Type B pancreatic cell (in vitro differentiated cells): ENCODE data around the gene NFIX. TPM values are rescaled to one million over a fixed set of nuclear protein-coding genes. Genes with fewer than 3 reads are reported as not detected.

Experiments
- DNase-seq: peaks from one replicate; pipeline ENCODE4 v3.0.0; 2021; ENCODE audit warnings: mixed read lengths; ENCODE audit not compliant: unreplicated experiment; ENCODE audit errors: extremely low spot score
- H3K27ac Mint-ChIP-seq: 2 replicates; pipeline ENCODE4 v1.8.0; 2021; ENCODE audit warnings: mild to moderate bottlenecking, mixed read lengths
- H3K27me3 Mint-ChIP-seq: 2 replicates; pipeline ENCODE4 v1.8.0; 2021; ENCODE audit warnings: mixed read lengths
- H3K36me3 Mint-ChIP-seq: 2 replicates; pipeline ENCODE4 v1.8.0; 2021; ENCODE audit warnings: mixed read lengths
- H3K4me1 Mint-ChIP-seq: one replicate; pipeline ENCODE4 v1.8.0; 2021; ENCODE audit warnings: mixed read lengths; ENCODE audit not compliant: unreplicated experiment
- H3K4me3 Mint-ChIP-seq: 2 replicates; pipeline ENCODE4 v1.8.0; 2021; ENCODE audit warnings: mild to moderate bottlenecking, mixed read lengths
- H3K9me3 Mint-ChIP-seq: 2 replicates; pipeline ENCODE4 v1.8.0; 2021; ENCODE audit warnings: mixed read lengths
- total RNA-seq: library from RNA; stranded (reverse); gene quantifications from 2 replicates; pipeline ENCODE4 v1.2.1, GENCODE V29; 2021; ENCODE audit warnings: low replicate concordance
- TF ChIP-seq, protein P1 (sequence below): fragments of 200-600 bp; sonication (generic); conservative IDR thresholded peaks from 2 replicates; pipeline ENCODE4 v1.5.0; 2021; ENCODE audit warnings: antibody characterized with exemption, mild to moderate bottlenecking

The NFIX gene
- total RNA-seq, 1 donor from 2014 or later = 12.4 TPM

DNA sequence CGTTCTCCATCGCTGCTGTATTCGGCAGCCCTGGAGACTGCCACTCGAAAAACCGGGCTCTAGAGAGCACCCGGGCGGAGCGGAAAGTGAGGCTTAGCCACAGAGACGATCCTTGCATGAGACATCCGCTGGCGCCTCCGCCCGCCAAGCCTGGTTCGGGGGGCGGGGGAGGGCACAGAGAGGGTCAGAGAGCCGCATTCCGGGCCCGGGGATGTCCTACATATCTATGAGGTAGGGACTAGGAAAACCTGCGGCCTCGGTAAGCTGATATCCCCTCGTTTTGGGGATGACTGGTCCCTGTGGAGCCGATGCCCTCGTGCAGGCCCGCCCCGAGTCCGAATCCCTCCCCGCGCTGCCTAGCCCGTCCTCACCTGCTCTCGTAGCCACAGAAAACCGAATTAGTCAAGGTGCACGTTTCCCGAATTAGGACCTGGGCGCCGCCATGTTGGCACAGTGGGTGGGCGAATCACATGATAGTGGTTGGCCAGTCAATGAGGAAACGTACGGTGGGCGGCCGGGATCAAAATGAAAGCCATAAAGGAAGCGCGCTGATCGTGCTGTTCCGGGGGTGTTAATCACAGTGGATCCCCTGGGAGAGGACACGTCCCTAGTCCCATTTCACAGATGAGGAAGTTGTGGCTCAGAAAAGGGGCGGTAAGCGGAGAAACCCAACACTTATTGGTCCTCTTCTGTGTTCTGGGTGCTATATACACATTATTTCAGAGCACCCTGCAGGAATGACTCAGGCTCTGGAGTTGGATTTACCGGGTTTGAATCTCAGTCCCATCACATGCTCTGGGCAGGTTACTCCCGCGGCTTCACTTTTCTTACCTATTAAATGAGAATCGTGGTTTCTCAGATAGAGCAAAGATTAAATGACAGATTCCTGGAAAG lies 121.3 kb downstream of the NFIX start, which contains the start of gene TRMT1:
Gene TRMT1 (minus strand): TSS at position 459 of the 894 bp plus-strand sequence. CDS start 341 bp downstream, at position 118.
- Mint-ChIP-seq H3K9me3 (no peaks in the 10 kb centered on the region), H3K4me1 (peaks cover 28% of the 10 kb centered on the region), H3K27ac (peak within 1 kb of the TSS; percentile 92), H3K27me3 (no peaks in the 10 kb centered on the region), H3K4me3 (peak within 1 kb of the TSS; percentile 98), H3K36me3 (no peaks in the 10 kb centered on the region)
- TF ChIP-seq, protein P1, sequence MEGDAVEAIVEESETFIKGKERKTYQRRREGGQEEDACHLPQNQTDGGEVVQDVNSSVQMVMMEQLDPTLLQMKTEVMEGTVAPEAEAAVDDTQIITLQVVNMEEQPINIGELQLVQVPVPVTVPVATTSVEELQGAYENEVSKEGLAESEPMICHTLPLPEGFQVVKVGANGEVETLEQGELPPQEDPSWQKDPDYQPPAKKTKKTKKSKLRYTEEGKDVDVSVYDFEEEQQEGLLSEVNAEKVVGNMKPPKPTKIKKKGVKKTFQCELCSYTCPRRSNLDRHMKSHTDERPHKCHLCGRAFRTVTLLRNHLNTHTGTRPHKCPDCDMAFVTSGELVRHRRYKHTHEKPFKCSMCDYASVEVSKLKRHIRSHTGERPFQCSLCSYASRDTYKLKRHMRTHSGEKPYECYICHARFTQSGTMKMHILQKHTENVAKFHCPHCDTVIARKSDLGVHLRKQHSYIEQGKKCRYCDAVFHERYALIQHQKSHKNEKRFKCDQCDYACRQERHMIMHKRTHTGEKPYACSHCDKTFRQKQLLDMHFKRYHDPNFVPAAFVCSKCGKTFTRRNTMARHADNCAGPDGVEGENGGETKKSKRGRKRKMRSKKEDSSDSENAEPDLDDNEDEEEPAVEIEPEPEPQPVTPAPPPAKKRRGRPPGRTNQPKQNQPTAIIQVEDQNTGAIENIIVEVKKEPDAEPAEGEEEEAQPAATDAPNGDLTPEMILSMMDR = no peak
- peak; percentile 92 for DNase-seq

DNA sequence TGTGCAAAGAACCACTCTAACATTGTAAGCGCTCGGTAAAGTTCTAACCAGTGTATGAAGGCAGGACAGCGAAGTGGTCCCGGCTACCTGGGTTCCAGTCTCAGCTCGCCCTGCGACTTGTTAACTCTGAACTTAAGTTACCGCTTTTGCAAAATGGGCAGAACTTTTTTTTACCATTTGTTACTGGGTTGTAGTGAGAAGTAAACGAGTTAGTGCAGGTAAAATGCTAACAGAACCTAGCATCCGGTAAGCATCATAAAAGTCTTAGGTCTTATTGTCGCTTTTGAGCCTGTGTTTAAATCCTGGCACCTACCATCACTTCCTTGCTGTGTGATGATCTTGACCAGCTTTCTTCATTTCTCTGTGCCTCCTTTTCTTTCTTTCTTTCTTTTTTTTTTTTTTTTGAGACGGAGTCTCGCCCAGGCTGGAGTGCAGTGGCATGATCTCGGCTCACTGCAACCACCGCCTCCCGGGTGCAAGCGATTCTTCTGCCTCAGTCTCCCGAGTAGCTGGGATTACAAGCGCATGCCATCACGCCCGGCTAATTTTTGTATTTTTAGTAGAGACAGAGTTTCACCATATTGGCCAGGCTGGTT lies 122.0 kb downstream of the NFIX start:
- Mint-ChIP-seq H3K27me3 (no peaks in the 10 kb centered on the region), H3K4me3 (peak overlapping the region; percentile 98), H3K27ac (peak overlapping the region; percentile 92), H3K36me3 (no peaks in the 10 kb centered on the region), H3K4me1 (peaks cover 33% of the 10 kb centered on the region), H3K9me3 (no peaks in the 10 kb centered on the region)
- TF ChIP-seq, protein P1 = no peak
- DNase-seq = no peak

DNA sequence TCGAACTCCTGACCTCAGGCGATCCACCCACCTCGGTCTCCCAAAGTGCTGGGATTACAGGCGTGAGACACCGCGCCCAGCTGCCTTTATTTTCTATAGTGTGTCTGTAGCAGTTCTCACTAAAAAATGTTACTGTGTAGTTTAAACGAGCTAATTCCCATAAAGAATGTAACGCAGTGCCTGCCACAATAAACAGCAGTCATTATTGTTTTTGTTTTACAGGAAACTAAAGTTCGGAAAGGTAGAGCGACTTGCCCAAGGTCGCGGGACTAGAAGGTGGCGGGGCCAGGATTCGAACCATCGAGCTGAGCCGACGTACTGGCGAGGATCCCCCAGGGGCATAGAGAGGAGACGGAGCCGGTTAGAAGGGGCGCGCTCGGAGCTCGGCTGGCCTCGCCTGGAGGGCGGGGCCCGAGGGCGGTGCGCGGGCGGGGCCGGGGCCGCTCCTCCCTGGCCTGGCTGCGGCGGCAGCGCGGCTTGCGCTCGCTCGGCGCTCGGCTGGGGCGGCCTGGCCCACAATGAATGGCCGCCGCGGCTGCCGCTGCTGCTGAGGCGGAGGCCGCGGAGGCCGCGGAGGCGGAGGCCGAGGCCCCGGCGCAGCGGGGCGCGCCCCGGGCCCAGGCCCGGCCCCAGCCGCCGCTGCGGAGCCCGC lies 122.6 kb downstream of the NFIX start, which contains the start of gene NACC1:
Gene NACC1 (plus strand): TSS at position 493 of the 652 bp plus-strand sequence. CDS start 16,944 bp downstream, outside the sequence.
- Mint-ChIP-seq H3K4me3 (peak within 1 kb of the TSS; percentile 98), H3K4me1 (peaks cover 39% of the 10 kb centered on the region), H3K36me3 (no peaks in the 10 kb centered on the region), H3K27me3 (no peaks in the 10 kb centered on the region), H3K9me3 (no peaks in the 10 kb centered on the region), H3K27ac (peak within 1 kb of the TSS; percentile 92)
- DNase-seq = peak; percentile 97
- TF ChIP-seq, protein P1 = no peak

DNA sequence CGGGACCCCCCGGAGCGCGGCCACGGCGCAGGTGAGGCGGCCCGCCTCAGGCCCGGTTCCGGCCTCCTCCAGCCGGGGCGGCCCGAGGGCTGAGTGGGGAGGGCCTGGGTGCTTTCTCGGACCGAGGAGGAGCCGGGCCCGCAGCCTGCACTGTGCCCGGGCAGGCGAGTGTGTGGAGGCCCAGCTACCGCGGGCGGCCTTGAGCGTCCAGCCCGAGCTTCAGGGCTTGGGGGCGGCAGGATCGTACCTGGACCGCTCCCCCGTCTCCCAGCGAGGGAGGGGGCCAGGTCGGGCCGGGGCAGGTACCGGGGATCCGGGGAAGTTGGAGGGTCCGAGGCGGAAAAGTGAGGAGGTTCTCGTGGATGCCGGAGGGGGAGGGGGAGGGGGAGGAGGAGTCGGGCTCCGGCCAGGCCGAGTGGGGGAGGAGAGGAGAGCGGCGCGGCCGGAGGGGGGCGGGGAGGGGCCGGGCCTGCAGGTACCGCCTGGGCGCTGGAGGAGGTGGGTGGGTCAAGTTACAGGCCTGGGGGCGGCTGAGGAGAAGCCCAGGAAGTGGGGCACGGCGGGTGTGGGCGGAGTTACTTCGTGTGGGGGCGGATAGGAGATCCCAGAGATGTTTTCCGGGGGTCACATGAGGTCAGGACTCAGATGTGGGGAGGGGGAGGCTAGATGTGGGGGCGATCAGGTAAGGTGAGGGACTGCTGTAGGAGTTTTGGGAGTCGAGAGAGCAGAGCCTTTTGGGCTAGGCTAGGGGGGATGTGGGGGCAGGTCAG lies 123.3 kb downstream of the NFIX start:
- Mint-ChIP-seq H3K9me3 (no peaks in the 10 kb centered on the region), H3K36me3 (no peaks in the 10 kb centered on the region), H3K27ac (peak overlapping the region; percentile 86), H3K27me3 (no peaks in the 10 kb centered on the region), H3K4me3 (peak overlapping the region; percentile 87), H3K4me1 (peaks cover 39% of the 10 kb centered on the region)
- TF ChIP-seq, protein P1 = no peak
- DNase-seq = no peak

DNA sequence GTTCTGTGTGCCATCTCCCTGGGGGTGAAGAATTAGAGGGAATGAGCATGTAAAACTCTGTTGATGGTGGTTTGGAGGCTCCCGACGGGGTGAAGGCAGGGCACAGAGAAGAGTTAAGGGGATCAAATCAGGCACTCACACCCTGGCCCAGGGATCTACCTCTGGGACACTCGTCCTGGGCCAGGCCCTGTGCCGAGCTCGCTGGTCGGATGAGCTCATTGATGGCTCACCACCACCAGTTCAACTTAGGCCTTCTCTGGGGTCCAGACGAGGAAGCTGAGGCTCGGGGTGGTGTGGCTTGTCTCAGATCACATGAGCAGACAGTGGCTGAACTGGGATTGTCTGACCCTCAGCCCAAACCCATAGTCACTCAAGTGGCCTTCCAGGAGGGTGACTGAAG lies 124.4 kb downstream of the NFIX start:
- H3K4me1 Mint-ChIP-seq = peaks cover 39% of the 10 kb centered on the region
- DNase-seq = no peak
- H3K27me3 Mint-ChIP-seq = no peaks in the 10 kb centered on the region

More for the DNA sequence above, 124.4 kb downstream of the NFIX start:
- TF ChIP-seq, protein P1 = no peak
- H3K36me3 Mint-ChIP-seq = no peaks in the 10 kb centered on the region
- H3K9me3 Mint-ChIP-seq = no peaks in the 10 kb centered on the region
- peak overlapping the region; percentile 87 for H3K4me3 Mint-ChIP-seq
- H3K27ac Mint-ChIP-seq = peak overlapping the region; percentile 86
